GM19240 (cell line): ENCODE results near the gene SCGB1D1.

Experiments used
- DNase-seq: peaks from one replicate; pipeline ENCODE4 v3.0.0; 2011; ENCODE audit warnings: low spot score; ENCODE audit not compliant: insufficient read length

Gene SCGB1D1

DNA sequence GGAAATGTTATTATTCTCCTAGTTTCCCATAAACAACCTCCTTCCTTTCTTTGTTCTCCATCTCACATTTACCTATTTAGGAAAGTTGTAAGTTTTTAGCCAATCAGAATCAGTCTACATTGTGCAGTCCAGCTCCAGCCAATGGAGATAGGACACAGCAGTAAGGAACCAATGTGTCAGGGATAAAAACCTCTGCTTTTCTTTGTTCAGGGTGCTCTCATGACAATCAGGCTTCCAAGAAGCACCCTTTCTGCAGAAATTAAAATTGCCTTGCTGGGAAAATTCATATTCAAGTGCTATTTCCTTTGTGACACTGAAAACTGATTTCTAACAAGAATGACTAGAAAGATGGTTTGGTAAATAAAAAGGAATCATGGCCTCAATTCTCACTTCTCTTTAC, 33.1 kb downstream of the SCGB1D1 start:
- DNase-seq, result no peak

DNA sequence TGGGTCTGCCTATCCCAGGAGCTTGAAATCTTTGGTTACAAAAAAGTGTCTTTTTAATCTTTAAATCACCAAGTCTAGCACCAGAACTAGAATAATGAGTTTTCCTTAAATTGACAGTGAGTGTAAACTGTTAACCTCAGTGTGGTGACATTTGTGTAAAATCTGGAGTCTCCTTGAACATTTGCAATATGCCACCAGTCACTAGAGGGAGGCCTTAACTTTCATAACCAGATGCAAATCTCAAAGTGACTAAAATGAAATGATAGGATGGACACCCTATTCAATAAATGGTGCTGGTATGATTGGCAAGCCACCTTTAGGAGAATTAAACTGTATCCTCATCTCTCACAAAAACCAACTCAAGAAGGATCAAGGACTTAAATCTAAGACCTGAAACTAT, 43.7 kb downstream of the SCGB1D1 start:
- no peak for DNase-seq

DNA sequence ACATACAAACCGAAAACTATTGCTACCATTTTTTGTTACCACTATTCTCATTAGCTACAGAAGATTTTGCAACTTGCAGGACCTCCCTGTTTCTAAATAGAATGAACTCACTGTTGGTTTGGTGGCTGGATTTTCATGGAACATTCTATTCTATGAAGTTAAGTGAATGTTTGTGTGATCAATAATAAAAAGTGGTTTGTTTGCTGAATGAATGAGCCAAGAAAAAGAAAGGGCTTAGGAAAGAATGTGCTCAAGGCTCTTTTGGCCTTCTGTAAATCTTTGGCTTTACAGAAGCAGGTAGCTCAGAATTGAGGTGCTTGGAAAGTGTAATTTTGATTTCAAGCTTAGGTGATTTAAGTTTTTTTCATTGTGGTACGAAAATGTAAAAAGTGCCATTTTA, 46.2 kb downstream of the SCGB1D1 start:
- DNase-seq, result no peak

DNA sequence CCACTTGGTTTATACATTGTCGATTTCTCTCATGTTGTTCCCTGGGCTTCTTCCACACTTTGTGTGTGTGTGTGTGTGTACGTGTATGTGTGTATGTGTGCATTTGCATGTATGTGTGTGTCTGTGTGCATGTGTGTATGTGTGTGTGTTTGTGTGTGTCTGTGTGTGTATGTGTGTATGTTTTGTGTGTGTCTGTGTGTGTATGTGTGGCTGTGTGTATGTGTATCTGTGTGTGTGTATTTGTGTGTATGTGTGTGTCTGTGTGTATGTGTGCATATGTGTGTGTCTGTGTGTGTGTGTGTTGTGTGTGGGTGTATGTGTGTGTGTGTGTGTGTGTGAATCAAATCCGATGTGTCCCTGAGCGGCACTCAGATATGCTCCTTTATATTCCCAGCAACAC, 47.5 kb downstream of the SCGB1D1 start:
- DNase-seq, result no peak

DNA sequence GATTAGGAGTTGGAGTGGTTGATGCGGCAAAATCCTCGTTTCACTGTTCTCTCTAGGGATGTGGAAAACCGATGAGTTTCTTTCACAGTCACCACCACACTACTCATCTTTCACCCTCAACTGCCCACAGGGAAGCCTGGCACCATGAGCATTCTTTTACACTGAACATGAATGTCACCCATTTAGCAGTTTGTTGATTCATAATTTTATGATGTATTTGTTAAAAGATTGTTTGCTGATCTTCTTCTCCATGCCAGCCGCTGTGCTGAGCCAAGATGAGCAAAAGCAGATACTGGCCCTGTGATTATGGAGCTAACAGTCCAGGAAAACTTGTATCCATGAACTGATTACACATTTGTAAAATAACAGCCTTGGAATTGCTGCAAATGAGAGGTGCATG, 48.1 kb downstream of the SCGB1D1 start:
- DNase-seq, result no peak

DNA sequence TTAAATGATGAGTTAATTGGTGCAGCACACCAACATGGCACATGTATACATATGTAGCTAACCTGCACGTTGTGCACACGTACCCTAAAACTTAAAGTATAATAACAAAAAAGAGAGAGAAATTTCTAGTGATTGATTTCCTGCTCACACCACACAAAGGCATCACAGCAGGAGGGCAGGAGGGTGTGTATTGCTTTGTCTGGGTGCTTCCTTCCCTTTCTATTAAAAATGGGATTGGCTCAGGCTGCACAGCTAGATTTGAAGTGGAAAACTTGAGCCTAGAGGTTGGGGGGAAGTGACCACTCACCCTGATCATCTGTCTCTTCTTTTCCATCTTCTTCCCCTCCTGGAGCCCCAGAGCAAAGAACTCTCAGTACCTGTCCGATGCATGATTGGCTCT, 51.1 kb downstream of the SCGB1D1 start:
- no peak for DNase-seq

DNA sequence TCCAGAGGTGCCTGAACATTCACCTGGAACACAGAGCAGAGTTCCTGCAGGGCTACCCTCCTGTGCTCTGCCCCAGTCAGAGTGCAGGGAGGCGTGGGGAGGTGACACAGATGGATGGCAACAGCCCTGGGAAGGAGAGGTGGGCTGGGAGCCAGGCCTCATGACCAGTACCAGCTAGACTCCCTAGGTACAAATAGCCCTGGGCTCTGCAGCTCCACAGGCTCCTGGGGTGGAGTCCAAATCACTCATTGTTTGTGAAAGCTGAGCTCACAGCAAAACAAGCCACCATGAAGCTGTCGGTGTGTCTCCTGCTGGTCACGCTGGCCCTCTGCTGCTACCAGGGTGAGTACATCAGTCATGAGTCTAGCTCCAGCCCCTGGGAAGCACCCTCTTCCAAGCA, 52.0 kb downstream of the SCGB1D1 start, which contains the start of gene SCGB1D2:
TSS of gene SCGB1D2 (plus strand) at position 219 of the 400 bp plus-strand sequence. CDS start at position 288, 69 bp downstream.
- DNase-seq, result no peak
